NCI-H748 (cell line): ENCODE results near the gene WNK2.

Source experiments
- DNase-seq: peaks from one replicate; lab custom pipeline; 2025; ENCODE audit not compliant: unreplicated experiment; lab: John Stamatoyannopoulos, UW

WNK2 gene

GRCh38 chr9:93198117-93198837, 14.3 kb downstream of the WNK2 start:
- peak; percentile 41 for DNase-seq

DNA sequence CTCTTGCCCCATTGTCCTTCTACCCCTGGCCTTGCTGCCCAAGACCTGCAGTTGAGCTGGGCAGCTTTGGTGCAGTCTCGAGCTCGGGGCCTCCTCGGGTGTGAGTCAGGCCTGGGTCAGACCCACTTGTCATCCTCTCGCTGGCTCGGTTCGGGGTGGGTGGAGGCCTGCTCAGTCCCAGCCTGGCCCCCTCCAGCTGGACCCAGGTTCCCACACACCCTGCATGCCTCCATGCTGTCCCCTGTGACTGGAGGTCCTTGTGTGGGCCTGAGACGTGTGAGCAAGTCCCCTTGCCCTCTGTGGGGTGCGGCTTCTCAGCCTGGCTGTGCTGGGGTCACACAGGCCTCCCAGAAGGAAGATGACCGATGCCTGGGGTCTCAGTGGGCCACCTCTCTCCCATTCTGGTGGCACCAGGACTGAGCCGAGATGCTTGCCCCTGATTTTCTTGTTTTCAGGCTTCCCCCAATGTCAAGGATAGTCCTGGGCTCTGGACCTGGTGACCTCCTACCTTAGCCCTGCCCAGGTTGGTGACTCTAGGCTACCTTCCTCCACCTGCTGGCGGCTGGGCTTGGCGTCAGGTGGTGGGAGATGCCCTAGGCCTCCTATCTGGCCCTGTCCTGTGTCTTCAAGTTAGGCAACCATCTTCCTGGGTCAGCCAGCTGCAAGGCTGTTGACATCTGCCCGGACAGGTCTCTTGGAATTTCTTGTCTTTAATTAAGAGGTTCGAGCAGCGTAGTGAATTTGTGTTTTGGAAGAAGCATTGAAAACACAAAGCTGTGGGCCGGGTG, 15.1 kb downstream of the WNK2 start:
- no peak for DNase-seq

DNA sequence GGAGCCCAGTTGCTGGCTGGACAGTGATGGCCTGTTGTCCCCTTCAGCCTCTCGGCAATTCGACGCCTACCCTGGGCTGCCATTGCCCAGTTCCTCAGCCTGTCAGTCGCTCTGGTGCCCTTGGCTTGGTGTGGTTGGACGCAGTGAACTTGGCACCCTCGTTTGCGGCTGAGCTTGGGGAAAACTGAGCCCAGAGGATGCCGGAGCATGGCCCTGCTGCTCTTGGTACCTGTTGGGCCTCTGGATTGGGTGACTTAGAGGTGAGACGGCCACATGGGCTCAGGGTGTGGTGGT, 16.5 kb downstream of the WNK2 start:
- DNase-seq = no peak

- no peak for DNase-seq
These were observed 17.0 kb downstream of the WNK2 start for GRCh38 chr9:93200989-93201334.

- no peak for DNase-seq
These were observed 19.2 kb downstream of the WNK2 start for GRCh38 chr9:93203026-93203717.

GRCh38 chr9:93203718-93204469, 20.0 kb downstream of the WNK2 start:
- DNase-seq = no peak

GRCh38 chr9:93204470-93205043, 20.6 kb downstream of the WNK2 start:
- no peak for DNase-seq

DNA sequence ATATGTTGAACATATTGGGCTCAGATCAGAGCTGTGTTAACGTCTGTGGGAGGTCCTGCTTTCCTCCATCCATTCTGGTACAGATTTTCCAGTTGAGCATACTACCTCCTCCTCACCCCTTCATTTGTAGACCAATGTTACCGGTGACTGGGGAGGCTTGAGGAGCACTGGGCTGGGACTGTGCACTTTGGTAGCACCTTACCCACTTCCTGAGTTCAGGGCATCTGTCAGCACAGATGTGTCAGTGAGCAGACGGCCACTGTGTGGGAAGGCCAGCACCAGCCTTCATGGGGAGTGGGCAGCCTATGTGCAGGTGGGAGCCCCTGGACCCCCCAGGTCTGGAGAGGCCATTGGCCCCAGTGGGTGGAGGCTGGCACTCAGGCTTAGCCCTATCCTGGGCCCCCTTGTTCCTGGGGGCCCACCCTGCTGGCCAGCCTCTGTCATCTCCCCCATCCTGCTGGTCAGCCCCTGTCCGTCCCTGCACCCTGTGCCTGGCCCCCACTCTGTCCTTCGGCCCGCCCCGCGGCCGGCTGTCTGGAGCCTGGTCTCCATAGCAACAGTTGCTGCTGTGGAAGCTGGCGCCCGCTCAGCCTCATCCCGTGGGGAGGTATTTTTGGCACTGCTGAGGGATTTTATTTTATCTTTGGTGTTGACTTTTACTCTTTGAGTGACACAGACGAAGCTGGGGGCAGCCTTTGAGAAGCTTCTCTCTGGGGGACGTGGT, 21.3 kb downstream of the WNK2 start:
- DNase-seq = peak; percentile 69

GRCh38 chr9:93205896-93206575, 22.1 kb downstream of the WNK2 start:
- DNase-seq = no peak

DNA sequence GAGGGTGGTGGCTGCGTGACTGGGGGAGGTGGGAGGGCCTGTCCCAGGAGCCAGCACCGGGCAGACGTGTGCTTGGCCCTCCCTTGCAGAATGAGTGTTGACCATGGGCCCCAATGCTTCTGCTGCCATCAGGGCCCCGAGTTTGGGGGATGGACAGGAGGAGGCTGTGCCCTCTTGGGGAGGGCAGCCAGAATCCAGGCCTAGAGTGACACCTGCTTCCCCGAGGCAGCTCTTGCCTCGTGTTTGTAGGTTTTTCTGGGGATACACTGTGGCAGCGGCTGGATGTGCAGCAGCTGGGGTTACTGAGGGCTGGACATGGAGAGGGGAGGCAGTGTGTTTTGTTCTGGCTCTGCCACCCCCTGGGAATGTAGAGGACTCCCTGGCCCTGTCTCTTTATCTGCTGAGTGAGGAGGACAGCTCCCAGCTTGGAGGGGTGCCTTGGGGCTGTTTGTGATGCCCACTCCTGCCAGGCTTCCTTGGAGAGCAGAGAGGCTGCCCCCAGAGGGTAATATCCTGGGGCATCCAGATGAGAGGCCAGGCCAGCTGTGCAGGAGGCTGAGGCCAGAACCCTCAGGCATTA, 22.7 kb downstream of the WNK2 start:
- no peak for DNase-seq

DNA sequence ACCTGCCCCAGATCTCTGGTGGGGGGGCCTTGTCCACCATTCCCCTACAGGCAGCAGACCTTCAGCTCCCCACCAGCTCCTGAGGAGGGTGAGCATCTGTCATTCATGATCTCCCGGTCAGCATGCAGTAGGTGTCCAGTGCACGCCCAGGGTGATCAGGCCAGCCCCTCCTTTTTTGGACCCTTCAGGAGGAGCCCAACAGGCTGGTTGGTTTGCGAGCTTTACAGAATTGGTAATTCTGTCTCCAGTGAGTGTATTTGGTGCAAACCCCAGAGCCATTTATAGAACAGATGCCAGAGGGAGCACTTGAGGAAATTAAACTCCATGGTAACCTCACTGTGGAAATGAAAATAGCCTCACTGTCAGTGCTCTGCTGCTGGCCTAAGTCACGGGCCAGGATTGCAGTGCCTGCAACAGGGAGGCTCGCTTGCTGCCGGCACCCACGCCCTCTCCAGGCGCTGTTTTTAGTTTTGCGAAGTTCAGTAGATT, 23.4 kb downstream of the WNK2 start:
- peak; percentile 85 for DNase-seq

GRCh38 chr9:93207860-93208734, 24.2 kb downstream of the WNK2 start:
- no peak for DNase-seq

DNA sequence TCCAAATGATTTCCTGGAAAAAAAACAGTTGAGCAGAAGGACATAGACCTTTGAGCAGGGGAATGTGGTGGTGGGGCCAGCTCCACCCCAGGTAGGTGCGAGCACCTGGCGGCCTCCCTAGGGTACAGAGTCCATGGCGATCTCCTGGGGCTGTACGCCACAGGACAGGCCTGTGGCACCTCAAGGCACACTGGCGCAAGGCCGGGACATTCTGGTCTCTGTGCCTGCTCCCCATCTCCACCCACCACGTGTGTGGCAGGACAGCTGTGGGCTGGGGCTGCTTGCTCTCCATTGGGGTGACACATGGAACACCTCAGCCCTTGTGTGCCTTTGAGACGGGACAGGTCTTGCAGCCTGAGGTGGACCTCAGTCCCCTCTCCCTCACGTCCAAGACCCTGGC, 25.2 kb downstream of the WNK2 start:
- no peak for DNase-seq

DNA sequence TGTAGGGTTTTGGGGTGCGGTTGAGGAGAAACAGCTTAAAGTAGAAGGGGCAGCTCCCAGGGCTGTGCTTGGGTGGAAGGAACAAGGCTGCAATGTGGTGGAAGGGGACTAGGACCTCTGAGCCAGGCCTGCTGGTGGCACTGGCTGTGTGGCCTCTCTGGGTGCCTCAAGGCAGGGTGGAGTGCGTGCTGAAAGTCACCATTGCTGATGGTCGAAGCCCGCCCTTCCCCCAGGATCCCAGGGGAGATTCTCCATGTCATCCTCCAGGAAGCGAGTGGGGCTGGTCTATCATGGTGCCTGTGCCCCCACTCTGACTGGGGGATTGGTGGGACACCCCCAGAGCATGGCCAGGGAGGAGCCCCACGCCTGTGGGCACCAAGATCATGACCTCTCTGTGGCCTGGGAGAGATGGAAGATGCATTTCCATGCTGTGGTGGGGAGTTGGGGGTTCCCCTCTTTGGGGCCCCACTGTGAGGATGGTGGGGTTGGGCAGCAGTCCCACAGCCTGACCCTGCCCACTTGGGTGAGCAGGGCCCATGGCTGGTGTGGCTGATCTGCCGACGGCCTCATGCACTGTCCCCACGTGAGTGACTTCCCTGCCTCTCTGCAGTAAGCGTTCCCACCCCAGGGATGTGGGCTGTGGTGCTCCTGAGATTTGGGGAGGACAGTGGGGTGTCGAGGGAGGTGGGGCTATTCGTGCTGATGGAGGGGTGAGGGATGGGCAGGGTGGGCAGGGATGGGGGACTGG, 25.8 kb downstream of the WNK2 start:
- no peak for DNase-seq

- DNase-seq = no peak
These were observed 26.5 kb downstream of the WNK2 start for GRCh38 chr9:93210324-93210973.

GRCh38 chr9:93210974-93211653, 27.2 kb downstream of the WNK2 start:
- DNase-seq = no peak

DNA sequence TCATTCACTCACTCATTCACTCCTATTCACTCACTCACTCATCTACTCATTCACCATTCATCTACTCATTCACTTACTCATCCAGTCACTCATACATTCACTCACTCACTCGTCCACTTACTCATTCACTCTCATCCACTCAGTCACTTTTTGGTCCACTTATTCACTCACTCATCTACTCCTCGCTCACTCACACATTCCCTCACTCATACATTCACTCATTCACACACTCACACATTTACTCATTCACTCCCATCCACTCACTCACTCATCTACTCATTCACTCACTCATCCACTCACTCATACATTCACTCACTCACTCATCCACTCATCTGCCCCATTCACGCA, 27.7 kb downstream of the WNK2 start:
- DNase-seq = no peak
